GM18498 (cell line): ENCODE results near the gene ALPK3.
"Not testable (repeated sequence)": the region's sequence is repeated elsewhere in the genome, so short reads cannot be mapped to it uniquely, and the experiment has no call there.

Experiments used
- ATAC-seq: cut with Tn5 transposase; IDR thresholded peaks from one replicate; pipeline ENCODE4 v1.9.1; 2021; ENCODE audit warnings: mild to moderate bottlenecking, moderate library complexity; ENCODE audit not compliant: unreplicated experiment

ALPK3 gene

GRCh38 chr15:84842781-84843180, 25.6 kb downstream of the ALPK3 start:
- no peak for ATAC-seq

GRCh38 chr15:84844964-84845363, 27.8 kb downstream of the ALPK3 start:
- no peak for ATAC-seq

- ATAC-seq, result not testable (repeated sequence)
Measured at GRCh38 chr15:84845631-84846030, 28.5 kb downstream of the ALPK3 start.

GRCh38 chr15:84846269-84846668, 29.1 kb downstream of the ALPK3 start:
- ATAC-seq, result no peak

GRCh38 chr15:84847382-84847781, 30.2 kb downstream of the ALPK3 start:
- ATAC-seq, result no peak

GRCh38 chr15:84852212-84852611, 35.1 kb downstream of the ALPK3 start:
- ATAC-seq, result no peak

- no peak for ATAC-seq
Measured at GRCh38 chr15:84855136-84855535, 38.0 kb downstream of the ALPK3 start.

GRCh38 chr15:84855765-84856164, 38.6 kb downstream of the ALPK3 start:
- no peak for ATAC-seq

GRCh38 chr15:84856731-84857417, 39.7 kb downstream of the ALPK3 start:
- ATAC-seq, result no peak

GRCh38 chr15:84857418-84858004, 40.4 kb downstream of the ALPK3 start:
- no peak for ATAC-seq

GRCh38 chr15:84858231-84858630, 41.1 kb downstream of the ALPK3 start:
- ATAC-seq, result no peak

- ATAC-seq, result no peak
Measured at GRCh38 chr15:84859144-84859543, 42.0 kb downstream of the ALPK3 start.

- ATAC-seq, result no peak
Measured at GRCh38 chr15:84859651-84860050, 42.5 kb downstream of the ALPK3 start.

- no peak for ATAC-seq
Measured at GRCh38 chr15:84861781-84862180, 44.6 kb downstream of the ALPK3 start.

GRCh38 chr15:84862214-84862975, 45.2 kb downstream of the ALPK3 start:
- ATAC-seq, result no peak

GRCh38 chr15:84863565-84864443, 46.6 kb downstream of the ALPK3 start:
- no peak for ATAC-seq

- ATAC-seq, result no peak
Measured at GRCh38 chr15:84864444-84864795, 47.3 kb downstream of the ALPK3 start.

- ATAC-seq, result no peak
Measured at GRCh38 chr15:84865074-84865569, 48.0 kb downstream of the ALPK3 start.

- ATAC-seq, result no peak
Measured at GRCh38 chr15:84868037-84868880, 51.1 kb downstream of the ALPK3 start.

- no peak for ATAC-seq
Measured at GRCh38 chr15:84869510-84869909, 52.4 kb downstream of the ALPK3 start.
